NOMO-1 treated with DMSO at 0.1 percent for 48 hours (cell line): ENCODE data around the gene PKD1.
"Not testable (repeated sequence)": the region's sequence is repeated elsewhere in the genome, so short reads cannot be mapped to it uniquely, and the experiment has no call there.

ENCODE experiments used
- DNase-seq: peaks from one replicate; lab custom pipeline; 2025; ENCODE audit not compliant: unreplicated experiment; lab: John Stamatoyannopoulos, UW

Gene PKD1

GRCh38 chr16:2126161-2126743, 9.4 kb downstream of the PKD1 start:
- DNase-seq, result not testable (repeated sequence)

GRCh38 chr16:2125609-2126008, 10.1 kb downstream of the PKD1 start:
- not testable (repeated sequence) for DNase-seq

GRCh38 chr16:2124694-2125444, 10.8 kb downstream of the PKD1 start:
- not testable (repeated sequence) for DNase-seq

GRCh38 chr16:2124377-2124693, 11.4 kb downstream of the PKD1 start:
- not testable (repeated sequence) for DNase-seq

GRCh38 chr16:2123706-2124376, 11.9 kb downstream of the PKD1 start:
- DNase-seq, result not testable (repeated sequence)

- not testable (repeated sequence) for DNase-seq
These were observed 12.6 kb downstream of the PKD1 start for GRCh38 chr16:2122934-2123683.

- no peak for DNase-seq
These were observed 13.3 kb downstream of the PKD1 start for GRCh38 chr16:2122429-2122828.

GRCh38 chr16:2121853-2122252, 13.8 kb downstream of the PKD1 start:
- no peak for DNase-seq

- DNase-seq, result peak; percentile 6
These were observed 14.4 kb downstream of the PKD1 start for GRCh38 chr16:2121325-2121724.

GRCh38 chr16:2117960-2118722, 17.6 kb downstream of the PKD1 start:
- not testable (repeated sequence) for DNase-seq

GRCh38 chr16:2117341-2117740, 18.4 kb downstream of the PKD1 start:
- not testable (repeated sequence) for DNase-seq

GRCh38 chr16:2116428-2116827, 19.3 kb downstream of the PKD1 start:
- DNase-seq, result not testable (repeated sequence)

- DNase-seq, result no peak
These were observed 20.1 kb downstream of the PKD1 start for GRCh38 chr16:2115591-2115973.

- DNase-seq, result not testable (repeated sequence)
These were observed 20.7 kb downstream of the PKD1 start for GRCh38 chr16:2114885-2115590.

- DNase-seq, result not testable (repeated sequence)
These were observed 21.5 kb downstream of the PKD1 start for GRCh38 chr16:2114225-2114624.

- DNase-seq, result not testable (repeated sequence)
These were observed 23.1 kb downstream of the PKD1 start for GRCh38 chr16:2112539-2113106.

GRCh38 chr16:2111412-2112335, 24.0 kb downstream of the PKD1 start:
- DNase-seq, result not testable (repeated sequence)

GRCh38 chr16:2111009-2111353, 24.7 kb downstream of the PKD1 start:
- DNase-seq, result not testable (repeated sequence)
